NCI-H128 (cell line): ENCODE results near the gene NCAPH2.

Source experiments
- DNase-seq: peaks from one replicate; lab custom pipeline; 2025; ENCODE audit not compliant: unreplicated experiment; lab: John Stamatoyannopoulos, UW

The NCAPH2 gene

GRCh38 chr22:50507991-50508884 lies at the start of gene NCAPH2:
Gene NCAPH2, plus strand, starts transcription at chr22:50508224. Its CDS starts 114 bp downstream, at chr22:50508338.
- peak; percentile 80 for DNase-seq

DNA sequence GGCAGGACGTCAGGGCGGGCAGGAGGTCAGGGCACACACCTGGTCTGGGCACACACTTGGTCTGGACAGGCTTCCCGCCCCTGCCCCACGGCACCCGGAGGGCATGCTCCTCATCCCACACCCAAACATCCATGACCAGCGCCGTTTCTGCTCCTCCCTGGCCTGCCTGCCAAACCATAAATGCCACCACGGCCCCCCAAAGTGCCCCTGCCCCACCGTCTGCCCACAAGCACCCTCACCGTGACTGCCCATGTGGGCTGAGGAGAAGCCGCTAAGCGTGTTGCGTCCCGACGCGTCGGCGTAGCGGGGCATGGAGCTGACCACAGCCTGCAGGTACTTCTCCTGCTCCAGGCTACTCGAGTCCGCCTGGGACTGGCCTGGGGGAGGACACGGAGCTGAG lies 49.0 kb upstream of the NCAPH2 start:
- DNase-seq, result no peak

DNA sequence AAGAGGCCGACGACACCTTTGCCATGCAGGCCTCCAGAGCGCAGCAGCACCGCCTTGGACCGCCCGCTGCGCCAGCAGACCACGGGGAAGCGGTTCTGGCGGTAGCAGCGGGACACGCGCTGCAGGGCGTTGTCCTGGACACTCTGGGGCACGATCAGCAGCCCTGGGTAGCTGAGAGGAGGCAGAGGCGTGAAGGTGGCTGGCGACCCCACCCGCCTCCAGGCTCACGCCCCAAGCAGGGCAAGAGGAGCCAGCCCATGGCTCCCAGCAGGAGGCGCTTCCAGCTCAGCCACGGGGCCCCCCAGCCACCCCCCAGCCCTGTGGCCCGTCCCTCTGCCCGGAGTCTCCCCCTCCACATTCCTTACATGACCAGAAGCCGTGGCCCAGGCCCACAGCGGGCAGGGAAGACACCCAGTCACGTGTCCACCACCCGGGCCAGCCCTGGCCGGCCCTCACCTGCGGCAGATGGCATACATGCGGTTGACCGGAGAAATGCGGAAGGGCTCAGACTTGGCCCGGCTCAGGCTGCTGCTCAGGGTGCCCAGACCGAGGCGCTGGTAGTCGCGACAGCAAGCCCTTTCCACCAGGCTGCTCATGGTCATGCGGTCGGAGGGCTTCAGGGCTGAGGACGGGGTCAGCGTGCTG lies 48.4 kb upstream of the NCAPH2 start:
- no peak for DNase-seq

GRCh38 chr22:50460938-50461337 lies 47.1 kb upstream of the NCAPH2 start:
- no peak for DNase-seq

GRCh38 chr22:50461536-50461935 lies 46.5 kb upstream of the NCAPH2 start:
- no peak for DNase-seq

GRCh38 chr22:50461979-50462540 lies 46.0 kb upstream of the NCAPH2 start:
- no peak for DNase-seq

GRCh38 chr22:50463188-50463900 lies 44.7 kb upstream of the NCAPH2 start:
- DNase-seq, result no peak

DNA sequence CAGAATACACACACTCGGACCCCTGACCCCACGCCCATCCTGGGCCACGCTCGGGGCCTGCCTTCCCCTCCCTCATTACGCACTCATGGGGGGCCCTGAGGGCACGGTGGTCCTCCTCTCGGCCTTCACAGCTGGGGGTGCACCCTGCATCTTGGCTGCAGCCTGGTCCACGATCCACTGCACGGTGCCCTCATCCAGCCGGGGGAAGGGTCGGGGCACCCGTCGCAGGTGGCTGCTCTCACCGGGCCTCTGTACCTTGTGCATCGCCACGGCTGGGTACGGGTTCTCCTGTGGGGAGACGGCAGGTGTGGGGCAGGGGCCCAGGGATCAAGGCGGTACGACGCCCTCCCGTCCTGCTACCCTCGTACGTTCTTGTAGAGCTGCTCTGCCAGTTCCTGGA lies 43.6 kb upstream of the NCAPH2 start:
- no peak for DNase-seq

- no peak for DNase-seq
Observed at GRCh38 chr22:50465066-50465930, 42.7 kb upstream of the NCAPH2 start.

DNA sequence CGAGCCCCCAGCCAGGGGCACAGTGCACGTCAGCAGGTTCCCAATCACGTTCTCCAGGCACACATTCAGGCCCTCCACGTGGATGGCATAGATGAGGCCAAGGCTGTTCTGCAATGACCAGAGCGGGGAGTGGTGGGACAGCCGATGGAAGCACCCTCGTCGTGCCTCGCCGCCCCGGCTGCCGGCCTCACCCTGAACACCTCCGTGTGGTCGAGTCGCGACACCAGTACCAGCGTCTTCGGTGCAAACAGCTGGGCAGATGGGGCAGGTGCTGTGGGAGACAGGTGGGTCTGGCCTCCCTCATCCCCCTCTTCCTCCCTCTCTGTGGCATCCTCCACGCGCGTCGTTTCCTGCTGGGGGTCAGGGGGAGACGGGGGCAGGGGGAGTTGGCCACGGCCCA lies 40.7 kb upstream of the NCAPH2 start:
- no peak for DNase-seq

DNA sequence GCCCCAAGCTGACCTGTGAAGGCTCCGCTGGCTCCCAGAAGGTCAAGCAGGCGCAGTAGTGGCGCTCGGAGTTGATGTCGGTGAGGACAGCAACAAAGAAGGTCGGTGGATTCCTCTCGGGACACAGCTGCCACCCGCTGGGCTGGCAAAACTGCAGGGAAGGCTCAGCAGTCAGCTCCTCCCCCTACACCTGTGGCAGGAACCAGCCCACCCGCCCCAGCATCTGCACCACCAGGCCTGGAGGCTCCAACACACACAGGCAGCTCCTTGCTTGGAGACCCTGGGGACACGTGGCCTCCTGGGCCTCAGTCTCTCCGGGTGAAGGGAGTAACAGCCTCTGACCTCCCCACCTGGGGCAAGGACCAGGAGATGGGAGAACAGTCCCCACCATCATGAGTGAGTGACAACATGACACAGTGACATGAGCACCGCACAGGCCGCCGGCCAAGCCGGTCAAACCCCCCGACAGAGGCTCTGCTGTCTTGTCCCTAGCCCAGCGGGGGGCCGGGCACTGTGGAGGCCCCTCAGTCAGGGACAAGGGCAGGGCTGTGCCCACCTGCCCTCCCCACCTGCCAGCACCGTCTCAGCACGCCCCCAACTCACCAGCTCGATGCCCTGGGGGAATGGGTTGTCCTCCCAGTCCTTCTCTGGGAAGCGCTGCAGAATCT lies 40.1 kb upstream of the NCAPH2 start:
- no peak for DNase-seq

DNA sequence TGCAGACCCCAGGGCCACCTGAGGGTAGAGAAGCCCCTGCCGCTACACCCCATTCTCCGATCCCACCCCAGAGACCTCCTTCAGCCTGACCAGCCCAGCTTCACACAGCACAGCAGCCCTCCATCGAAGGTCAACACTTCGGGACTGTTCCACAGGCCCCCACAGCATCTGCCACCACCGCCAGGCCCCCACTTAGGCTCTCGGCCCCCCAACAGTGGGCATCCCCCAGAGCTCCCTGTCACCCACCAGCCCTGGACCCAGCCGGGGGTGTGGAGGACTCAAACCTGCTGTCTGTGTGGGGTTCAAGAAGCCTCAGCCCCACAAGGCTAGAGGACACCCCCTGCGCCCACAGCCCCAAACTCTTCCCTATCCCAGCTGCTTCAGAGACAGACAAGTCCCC lies 39.4 kb upstream of the NCAPH2 start:
- no peak for DNase-seq

DNA sequence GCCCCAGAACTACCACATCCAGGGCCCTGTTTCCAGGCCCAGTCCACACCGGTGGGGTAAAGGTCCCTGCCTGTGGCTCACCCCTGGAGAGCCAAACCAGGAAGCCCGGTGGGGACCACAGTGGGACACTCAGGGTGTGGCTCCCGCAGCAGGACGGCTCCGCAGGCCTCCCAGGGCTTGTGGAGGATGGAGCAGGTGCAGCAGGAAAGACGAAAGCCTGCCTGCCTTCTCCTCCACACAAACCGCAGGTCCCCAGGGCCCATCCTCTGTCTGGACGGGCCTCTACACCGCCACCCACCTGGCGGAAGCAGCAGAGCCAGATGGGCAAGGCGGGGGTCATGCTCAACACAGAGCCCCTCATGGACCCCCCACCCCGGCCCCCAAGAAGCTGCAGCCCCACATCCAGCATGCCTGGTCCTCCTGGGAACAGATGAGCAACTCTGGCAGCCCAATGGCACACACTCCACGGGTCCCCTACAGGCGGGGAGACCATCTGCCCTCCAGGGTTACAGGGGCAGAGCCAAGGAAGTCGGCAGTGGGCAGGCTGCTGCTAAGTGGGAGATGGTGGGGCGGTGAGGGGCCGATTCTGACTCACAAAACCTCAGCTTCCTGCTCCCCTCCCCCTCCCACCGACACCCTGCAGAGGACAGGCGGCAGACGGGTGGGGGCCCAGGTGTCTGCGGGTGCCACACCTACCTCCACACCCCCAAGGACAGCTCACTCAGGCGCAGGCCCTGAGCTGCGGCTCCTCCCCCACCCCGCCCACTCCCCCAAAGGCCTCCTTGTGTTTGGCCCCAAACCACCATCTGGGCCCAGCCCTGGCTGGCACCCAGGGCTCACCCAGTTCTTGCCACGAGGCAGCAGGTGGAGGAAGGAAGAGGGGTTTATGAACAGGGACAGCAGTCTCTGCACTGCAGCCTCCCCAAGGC lies 38.4 kb upstream of the NCAPH2 start:
- DNase-seq, result no peak

DNA sequence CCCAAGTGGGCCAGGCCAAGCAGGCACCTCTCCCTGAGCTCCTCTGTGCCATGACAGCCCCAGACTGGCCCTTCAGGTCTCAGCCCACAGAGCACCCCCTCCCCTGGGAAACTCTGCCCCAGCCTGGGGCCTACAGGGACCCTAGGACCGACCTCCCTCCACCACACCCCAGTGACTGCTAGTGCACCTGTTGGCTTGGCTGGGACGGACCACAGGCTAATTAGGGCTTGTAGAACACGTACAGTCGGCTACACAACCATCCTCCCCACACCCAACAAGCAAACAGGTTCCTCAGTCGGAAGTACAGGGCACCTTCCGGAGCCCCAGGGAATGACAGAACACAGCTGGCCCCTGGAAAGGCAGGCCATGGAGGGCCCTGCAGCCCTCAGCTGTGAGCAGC lies 37.5 kb upstream of the NCAPH2 start:
- DNase-seq, result no peak

GRCh38 chr22:50471197-50471847 lies 36.7 kb upstream of the NCAPH2 start:
- DNase-seq, result no peak

DNA sequence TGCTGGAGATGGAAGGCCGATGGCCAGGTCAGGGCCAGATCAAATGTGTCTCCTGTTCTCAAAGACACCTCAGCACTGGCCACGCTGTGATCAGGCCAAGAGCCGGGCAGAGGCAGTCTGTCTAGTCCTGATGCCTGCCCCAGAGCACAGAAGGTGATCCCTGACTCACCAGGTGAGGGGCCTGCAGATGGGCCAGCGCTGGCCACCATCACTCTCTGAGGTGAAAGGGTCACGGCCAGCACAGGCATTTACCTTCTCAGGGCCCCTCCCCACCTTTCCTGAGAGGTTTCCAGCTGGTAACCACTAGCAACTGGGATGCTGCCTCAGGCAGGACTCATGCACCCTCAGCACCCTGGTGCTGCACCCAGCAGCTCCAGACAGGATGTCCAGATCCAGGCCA lies 36.1 kb upstream of the NCAPH2 start:
- no peak for DNase-seq

DNA sequence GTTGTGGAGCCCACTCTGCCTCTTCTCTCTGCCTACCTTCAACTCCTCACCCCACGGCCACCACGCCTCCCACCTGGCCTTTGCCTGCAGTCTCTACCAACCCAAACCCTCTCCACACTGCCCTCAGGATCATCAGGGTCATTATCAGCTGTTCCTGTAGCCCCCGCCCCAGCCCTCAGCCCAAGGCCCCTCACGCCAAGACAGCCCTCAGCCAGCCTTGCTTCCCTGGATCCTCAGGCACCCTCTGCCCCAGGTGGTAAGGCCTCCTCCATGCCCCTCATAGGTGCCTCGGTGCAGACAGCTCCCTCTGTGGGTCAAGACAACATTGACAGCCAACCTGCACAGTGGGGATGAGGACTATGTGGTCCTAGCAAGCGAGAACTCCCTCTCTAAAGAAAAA lies 34.9 kb upstream of the NCAPH2 start:
- DNase-seq, result no peak

- DNase-seq, result no peak
Observed at GRCh38 chr22:50473855-50474671, 34.0 kb upstream of the NCAPH2 start.
